Coronary artery (tissue), 2 donors: ENCODE data around the gene FAM240A.

ENCODE experiments used
- DNase-seq: peaks from one replicate; pipeline ENCODE4 v3.0.0-alpha.2; 2017; ENCODE audit warnings: low spot score
- H3K27ac ChIP-seq, 2 donors: fragments of 200-600 bp; sonication (generic); one replicate each; pipeline ENCODE4 v1.5.1; 2016 to 2019
- H3K4me3 ChIP-seq: fragments of 200-600 bp; sonication (generic); 2 replicates; pipeline ENCODE4 v1.5.1; 2016; ENCODE audit warnings: mild to moderate bottlenecking, moderate library complexity
- TF ChIP-seq, protein P1 (sequence below): fragments of 200-600 bp; sonication (generic); IDR thresholded peaks from one replicate; pipeline ENCODE4 v1.5.1; 2019; ENCODE audit warnings: antibody characterized with exemption

The FAM240A gene

DNA sequence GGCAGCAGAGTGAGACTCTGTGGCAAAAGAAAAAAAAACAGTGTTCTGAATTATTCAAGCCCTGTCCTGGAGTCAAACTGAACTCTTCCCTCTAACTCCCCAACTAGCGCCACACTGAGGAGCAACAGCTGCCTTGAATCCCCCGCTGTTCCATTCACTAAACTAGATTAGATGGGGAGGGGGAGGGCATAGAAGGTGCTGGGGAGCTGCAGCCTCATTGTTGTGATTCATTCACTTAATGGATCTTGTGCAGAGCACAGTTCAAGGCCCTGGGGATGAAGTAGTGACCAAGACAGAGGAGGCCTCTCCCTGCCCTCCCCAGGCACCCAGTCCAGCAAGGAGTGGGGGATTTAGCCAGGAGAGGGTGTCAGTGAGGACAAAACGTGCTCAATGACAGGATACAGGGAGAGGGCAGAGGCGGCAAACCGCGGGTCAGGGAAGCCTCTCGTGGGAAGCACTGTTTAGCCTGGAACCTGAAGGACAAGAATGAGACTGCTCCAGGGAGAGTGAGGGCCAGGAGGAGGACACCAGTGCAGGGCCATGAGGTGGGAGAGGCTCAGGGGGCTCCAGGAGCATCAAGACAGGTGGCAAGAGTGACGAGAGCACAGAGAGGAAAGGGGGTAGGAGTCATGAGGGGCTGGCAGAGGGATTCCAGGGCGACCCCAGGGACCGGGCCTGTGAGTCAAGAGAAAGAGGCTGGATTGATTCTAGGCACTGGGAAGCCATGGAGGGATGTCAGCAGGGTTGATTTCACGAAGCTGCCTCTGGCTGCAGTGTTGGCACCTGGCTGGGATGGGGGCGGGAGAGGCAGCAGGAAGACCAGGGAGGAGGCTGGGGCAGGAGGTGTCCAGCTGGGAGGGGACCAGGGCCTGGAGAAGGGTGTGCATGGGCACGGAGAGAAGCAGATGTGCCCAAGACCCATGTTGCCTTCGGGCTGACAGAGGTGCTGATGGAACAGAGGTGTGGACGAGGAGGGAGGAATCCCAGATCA is 49.7 kb downstream of the FAM240A start:
- TF ChIP-seq, protein P1, sequence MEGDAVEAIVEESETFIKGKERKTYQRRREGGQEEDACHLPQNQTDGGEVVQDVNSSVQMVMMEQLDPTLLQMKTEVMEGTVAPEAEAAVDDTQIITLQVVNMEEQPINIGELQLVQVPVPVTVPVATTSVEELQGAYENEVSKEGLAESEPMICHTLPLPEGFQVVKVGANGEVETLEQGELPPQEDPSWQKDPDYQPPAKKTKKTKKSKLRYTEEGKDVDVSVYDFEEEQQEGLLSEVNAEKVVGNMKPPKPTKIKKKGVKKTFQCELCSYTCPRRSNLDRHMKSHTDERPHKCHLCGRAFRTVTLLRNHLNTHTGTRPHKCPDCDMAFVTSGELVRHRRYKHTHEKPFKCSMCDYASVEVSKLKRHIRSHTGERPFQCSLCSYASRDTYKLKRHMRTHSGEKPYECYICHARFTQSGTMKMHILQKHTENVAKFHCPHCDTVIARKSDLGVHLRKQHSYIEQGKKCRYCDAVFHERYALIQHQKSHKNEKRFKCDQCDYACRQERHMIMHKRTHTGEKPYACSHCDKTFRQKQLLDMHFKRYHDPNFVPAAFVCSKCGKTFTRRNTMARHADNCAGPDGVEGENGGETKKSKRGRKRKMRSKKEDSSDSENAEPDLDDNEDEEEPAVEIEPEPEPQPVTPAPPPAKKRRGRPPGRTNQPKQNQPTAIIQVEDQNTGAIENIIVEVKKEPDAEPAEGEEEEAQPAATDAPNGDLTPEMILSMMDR, result no peak
- no peak overlapping the region for H3K27ac ChIP-seq
- H3K4me3 ChIP-seq, result no peak overlapping the region
- DNase-seq, result peak; percentile 49

DNA sequence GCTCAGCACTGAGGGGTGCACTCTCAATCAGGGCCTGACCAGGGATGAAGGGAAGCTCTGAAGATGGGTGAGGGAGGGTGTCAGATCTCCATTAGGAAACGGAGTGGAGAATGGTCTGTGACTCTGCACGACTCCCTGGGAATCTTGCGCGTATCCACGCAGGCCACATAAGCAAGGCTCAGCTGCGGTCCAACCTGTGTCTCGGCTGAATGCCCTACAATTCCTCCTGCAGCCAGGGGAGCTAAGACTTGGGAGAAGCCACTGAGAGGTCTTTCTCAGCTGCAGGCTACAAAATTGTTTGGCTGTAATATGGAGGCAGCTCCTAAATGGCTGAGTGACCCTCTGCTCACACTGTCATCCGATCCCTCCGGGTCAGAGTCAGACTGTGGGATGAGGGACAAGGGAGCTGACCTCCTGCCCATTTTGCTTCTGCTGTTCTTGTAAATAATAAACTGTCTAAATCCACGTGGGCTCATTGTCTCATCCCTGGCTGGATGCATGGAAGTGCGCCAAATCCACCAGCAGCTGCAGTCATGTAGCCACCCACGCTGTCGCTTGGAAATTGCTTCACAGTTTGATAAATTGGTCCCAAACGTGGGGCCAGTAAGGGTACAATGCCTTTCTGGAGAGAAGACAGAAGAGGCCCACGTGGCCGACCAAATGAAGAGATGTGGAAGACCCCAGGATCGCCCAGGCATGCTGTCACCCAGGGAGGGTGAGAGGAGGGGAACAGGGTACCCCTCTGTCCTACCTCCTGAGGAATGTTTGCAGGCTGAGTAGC is 50.6 kb downstream of the FAM240A start:
- Histone ChIP-seq H3K4me3 (no peak overlapping the region), H3K27ac (no peak overlapping the region)
- TF ChIP-seq, protein P1, result no peak
- DNase-seq, result peak; percentile 62

DNA sequence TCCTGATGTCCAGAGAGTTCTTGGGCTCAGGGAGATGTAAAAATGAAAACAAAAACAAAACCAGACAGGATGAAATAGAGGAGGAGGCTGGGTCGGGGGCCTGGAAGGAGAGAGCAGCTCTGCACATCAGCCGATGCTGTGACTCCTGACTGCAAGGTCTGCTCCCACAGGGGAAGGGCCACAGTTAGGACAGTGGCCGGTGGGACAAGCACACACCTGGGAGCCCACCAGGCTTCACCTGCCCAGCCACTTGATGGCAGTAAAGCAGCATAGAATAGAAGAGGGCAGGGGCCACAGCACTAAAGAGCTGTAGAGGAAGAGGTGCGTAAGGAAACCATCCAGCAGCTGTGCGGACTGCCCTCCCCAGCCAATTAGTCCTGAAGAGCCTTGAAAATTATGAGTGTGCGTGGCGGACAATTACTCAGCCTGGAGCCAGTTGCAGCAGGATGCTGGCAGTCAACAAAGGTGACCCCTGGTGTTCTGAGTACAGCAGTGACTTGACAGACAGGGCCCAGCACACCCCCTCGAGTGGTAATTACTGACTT is 51.3 kb downstream of the FAM240A start:
- no peak for DNase-seq
- Histone ChIP-seq H3K27ac (no peak overlapping the region), H3K4me3 (no peak overlapping the region)
- TF ChIP-seq, protein P1, result no peak

DNA sequence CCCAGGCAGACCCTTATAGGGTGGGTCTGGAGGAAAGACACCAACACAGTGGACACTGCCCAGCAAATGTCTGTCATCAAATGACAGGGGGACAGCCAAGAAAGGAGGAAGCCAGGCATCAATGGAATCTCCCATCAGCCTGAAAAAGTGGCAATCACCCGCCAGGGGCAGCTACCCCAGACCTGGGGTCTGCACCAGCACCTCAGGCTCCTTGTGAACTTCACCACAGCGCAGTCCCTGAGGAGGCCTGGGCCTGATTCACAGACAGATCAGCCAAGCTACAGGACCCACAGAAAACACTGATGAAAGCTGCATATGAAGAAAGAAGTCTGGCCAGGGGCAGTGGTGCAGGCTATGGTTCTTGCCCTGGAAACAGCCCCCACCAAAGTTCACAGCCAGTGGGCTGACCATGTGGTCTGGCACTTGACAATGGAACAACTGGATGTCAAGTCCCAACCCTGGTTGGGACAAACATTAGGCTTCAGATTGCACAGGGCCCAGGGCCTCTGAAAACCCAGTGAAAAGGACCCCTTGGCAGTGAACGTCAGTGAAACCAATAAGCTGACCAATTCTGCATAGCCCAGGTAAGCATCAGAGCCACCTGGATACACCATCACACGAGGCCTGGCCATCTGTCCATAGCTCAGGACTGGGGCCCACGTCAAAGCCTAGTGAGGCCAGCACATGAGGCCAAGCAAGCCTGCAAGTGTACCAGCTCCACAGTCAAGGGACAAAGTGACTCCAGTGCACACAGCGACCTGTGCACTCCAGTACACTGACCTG is 52.1 kb downstream of the FAM240A start:
- Histone ChIP-seq H3K27ac (no peak overlapping the region), H3K4me3 (no peak overlapping the region)
- TF ChIP-seq, protein P1, result no peak
- DNase-seq, result no peak

DNA sequence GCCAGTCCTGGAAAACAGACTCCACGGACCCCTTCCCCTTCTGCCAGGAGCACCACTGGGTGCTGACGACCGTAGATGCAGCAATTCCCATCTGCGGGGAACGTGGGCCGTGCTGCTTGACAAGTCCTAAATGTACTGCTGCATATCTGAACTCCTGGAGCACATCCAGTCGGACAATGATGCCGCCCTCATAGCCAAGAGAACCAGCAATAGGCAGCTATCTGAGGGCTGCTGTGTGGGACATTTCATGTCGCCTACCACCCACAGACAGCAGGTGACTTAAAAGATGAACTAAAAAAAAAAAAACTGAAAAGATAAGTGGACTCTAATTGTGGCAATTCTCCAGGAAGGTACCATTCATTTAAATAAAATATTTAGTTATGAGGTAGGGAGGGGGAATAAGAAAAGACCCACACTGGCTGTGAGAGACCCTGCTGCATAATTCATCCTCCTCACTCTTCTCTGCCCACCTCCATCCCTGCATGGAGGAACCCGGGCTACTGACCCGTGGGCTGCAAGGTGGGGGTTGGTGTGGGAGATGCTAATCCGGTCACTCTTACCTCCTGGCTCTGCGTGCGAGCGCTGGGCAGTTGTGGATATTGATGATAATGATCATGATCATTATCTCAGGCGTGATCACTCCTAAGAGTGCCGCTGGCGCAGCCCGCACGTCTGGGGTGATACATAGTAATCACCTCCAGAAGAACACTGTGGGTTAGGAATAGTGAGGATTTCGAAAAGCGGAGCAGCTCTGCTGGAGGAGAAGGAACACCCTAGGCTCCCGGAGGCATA is 52.8 kb downstream of the FAM240A start:
- TF ChIP-seq, protein P1, result no peak
- Histone ChIP-seq H3K4me3 (no peak overlapping the region), H3K27ac (no peak overlapping the region)
- DNase-seq, result no peak
